Stomach (tissue), 9 donors: ENCODE measurements around the gene CYYR1. TPM values are rescaled to one million over a fixed set of nuclear protein-coding genes. Genes with fewer than 3 reads are reported as not detected.

ENCODE experiments used
- DNase-seq, 2 donors: peaks; one replicate each; pipeline versions ENCODE4 v3.0.0 to v3.0.0-alpha.2; 2013 to 2019
- H3K27ac ChIP-seq, 5 donors: fragments of 200-600 bp in 4 of 5; sonication (generic) in 4 of 5; one replicate each; pipeline ENCODE4 v1.5.1; 2013 to 2019; ENCODE audit warnings: mild to moderate bottlenecking in 1 of 5, moderate library complexity in 1 of 5
- H3K27me3 ChIP-seq, 3 donors: fragments of 200-600 bp; sonication (generic); one replicate each; pipeline ENCODE4 v1.5.1; 2017 to 2019; ENCODE audit warnings: mixed run types in 1 of 3
- H3K36me3 ChIP-seq, 4 donors: fragments of 200-600 bp; sonication (generic); 1 replicate in 3 of 4; 2 replicates in 1 of 4; pipeline ENCODE4 v1.5.1; 2016 to 2019
- H3K4me1 ChIP-seq, 4 donors: fragments of 200-600 bp; sonication (generic); one replicate each; pipeline ENCODE4 v1.5.1; 2016 to 2019
- H3K4me3 ChIP-seq, 4 donors: fragments of 200-600 bp; sonication (generic) in 3 of 4; one replicate each; pipeline ENCODE4 v1.5.1; 2016 to 2019; ENCODE audit warnings: mild to moderate bottlenecking in 1 of 4
- H3K9me3 ChIP-seq, 4 donors: fragments of 200-600 bp; sonication (generic); one replicate each; pipeline ENCODE4 v1.5.1; 2016 to 2019
- CTCF ChIP-seq, 7 experiments: fragments of 450-650 bp in 4 of 7; fragments of 200-600 bp in 3 of 7; sonication (generic) in 3 of 7; IDR thresholded peaks; one replicate each; pipeline ENCODE4 v1.5.1; 2016 to 2019; ENCODE audit warnings: antibody characterized with exemption in 7 of 7, control low read depth in 2 of 7, mild to moderate bottlenecking in 1 of 7
- EP300 ChIP-seq: sonication (generic); formaldehyde crosslinking; IDR thresholded peaks from one replicate; pipeline ENCODE4 v1.6.1; 2017; ENCODE audit warnings: antibody characterized with exemption
- POLR2A ChIP-seq, 4 donors: fragments of 450-650 bp; IDR thresholded peaks; one replicate each; pipeline ENCODE4 v1.6.1; 2016; ENCODE audit warnings: antibody characterized with exemption in 4 of 4, control low read depth in 2 of 4, mild to moderate bottlenecking in 1 of 4, moderate library complexity in 1 of 4
- POLR2AphosphoS5 ChIP-seq, 3 donors: sonication (generic); formaldehyde crosslinking; IDR thresholded peaks; one replicate each; pipeline ENCODE4 v1.6.1; 2016; ENCODE audit warnings: antibody characterized with exemption in 3 of 3
- WGBS, 5 donors: extraction: QIAGEN DNeasy Blood & Tissue Kit in 3 of 5; methylation state at CpG; one replicate each; pipeline versions ENCODE4 v1.1.5 to v1.1.7; 2013 to 2018; 5-methylcytosine and 5-hydroxymethylcytosine counted together
- intact Hi-C: fragments of 100-400 bp; cut with DNase I; formaldehyde crosslinking; loops from one replicate; pipeline ENCODE4 v1.15.1; 2023; ENCODE audit warnings: low total_unique reads
- polyA plus RNA-seq, 3 donors: library from polyadenylated mRNA; stranded (reverse); fragments of 200-250 nt; gene quantifications; one replicate each; pipeline ENCODE4 v1.2.3, GENCODE V29; 2013
- total RNA-seq, 5 donors: library from RNA; depleted of rRNA; stranded (reverse); fragments of >200 nt; gene quantifications; one replicate each; pipeline versions ENCODE4 v1.1.0 to v1.2.3, GENCODE V29; 2014 to 2016
- donor health status: healthy with polysubstance abuse.
- donor health status: Bipolar disorder and iron deficiency.
- donor health status: healthy.

CYYR1 gene
- total and polyA plus RNA-seq, 8 donors, result 0.89 to 11.6 (median 6.1) TPM; not detected in 2

- Histone ChIP-seq H3K27ac (no peak overlapping the region), H3K36me3 (no peaks in the 10 kb centered on the region), H3K9me3 (no peaks in the 10 kb centered on the region), H3K4me3 (no peak overlapping the region), H3K27me3 (no peaks in the 10 kb centered on the region), H3K4me1 (no peaks in the 10 kb centered on the region)
- intact Hi-C loops, result no loop called here
- DNase-seq, result no peak
- TF ChIP-seq POLR2A (IDR thresholded peaks at IDR 0.05) (no peak), EP300 (no peak), CTCF (IDR thresholded peaks at IDR 0.05) (no peak), POLR2AphosphoS5 (IDR thresholded peaks at IDR 0.05) (no peak)
- WGBS, 5 donors, result 59 to 89% (median 76%) methylated on average over 3 of the region's 3 CpGs
Measured at GRCh38 chr21:26422138-26422537, 150.9 kb downstream of the CYYR1 start.

DNA sequence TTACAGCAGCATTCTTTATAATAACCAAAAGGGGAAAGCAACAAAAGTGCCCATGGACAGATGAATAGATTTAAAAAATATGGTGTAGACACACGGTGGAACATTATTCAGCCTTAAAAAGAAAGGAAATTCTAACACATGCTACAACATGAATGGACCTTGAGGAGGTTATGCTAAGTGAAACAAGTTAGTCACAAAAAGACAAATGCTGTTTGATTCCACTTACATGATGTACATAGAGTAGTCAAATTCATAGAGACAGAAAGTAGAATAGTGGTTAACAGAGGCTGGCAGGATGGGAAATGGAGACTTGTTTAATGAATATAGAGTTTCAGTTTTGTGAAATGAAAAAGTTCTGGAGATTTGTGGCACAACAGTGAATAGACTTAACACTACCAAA is 151.4 kb downstream of the CYYR1 start:
- Histone ChIP-seq H3K9me3 (no peaks in the 10 kb centered on the region), H3K36me3 (no peaks in the 10 kb centered on the region), H3K4me1 (no peaks in the 10 kb centered on the region), H3K27me3 (no peaks in the 10 kb centered on the region), H3K27ac (no peak overlapping the region), H3K4me3 (no peak overlapping the region)
- intact Hi-C loops, result no loop called here
- WGBS, 5 donors, result 70 to 86% (median 76%) methylated on average over 1 of the region's 1 CpG
- DNase-seq, result no peak
- TF ChIP-seq POLR2AphosphoS5 (IDR thresholded peaks at IDR 0.05) (no peak), POLR2A (IDR thresholded peaks at IDR 0.05) (no peak), EP300 (no peak), CTCF (IDR thresholded peaks at IDR 0.05) (no peak)
